ENCODE results near the gene OPCML. TPM values are rescaled to one million over a fixed set of nuclear protein-coding genes. Genes with fewer than 3 reads are reported as not detected.

The OPCML gene
- total and polyA plus RNA-seq, 7 donors, result 0.01 to 0.80 (median 0.07) TPM; not detected in 4

- intact Hi-C loops (cut with DNase I), result no loop called here
- H3K4me3 ChIP-seq, result no peak overlapping the region
- no peak for TF ChIP-seq CTCF (IDR thresholded peaks at IDR 0.05)
- peaks cover 0 to 3% (median 0%) of the 10 kb centered on the region in 3 donors for H3K27me3 ChIP-seq (ENCODE audit: insufficient read depth in 3 of 3, low read length in 2 of 3)
- DNase-seq, result no peak
- H3K9me3 ChIP-seq, result no peaks in the 10 kb centered on the region
- no peaks in the 10 kb centered on the region for H3K4me1 ChIP-seq
- ATAC-seq, result no peak
- no peaks in the 10 kb centered on the region for H3K36me3 ChIP-seq (ENCODE audit: insufficient read depth in 1 of 2, low read depth in 1 of 2)
- H3K27ac ChIP-seq, result no peak overlapping the region
Measured at GRCh38 chr11:133271206-133271605, 261.1 kb downstream of the OPCML start.

GRCh38 chr11:133269267-133269666, 263.0 kb downstream of the OPCML start:
- no peak for ATAC-seq
- intact Hi-C loops (cut with DNase I), result no loop called here
- H3K4me1 ChIP-seq, result no peaks in the 10 kb centered on the region
- no peak overlapping the region for H3K27ac ChIP-seq
- no peak for TF ChIP-seq CTCF (IDR thresholded peaks at IDR 0.05)
- H3K9me3 ChIP-seq, result no peaks in the 10 kb centered on the region
- 83 to 91% (median 87%) methylated on average over 2 of the region's 2 CpGs for WGBS, 3 donors
- no peaks in the 10 kb centered on the region for H3K36me3 ChIP-seq (ENCODE audit: insufficient read depth in 1 of 2, low read depth in 1 of 2)
- H3K4me3 ChIP-seq, result no peak overlapping the region
- peaks cover 0 to 3% (median under 1%) of the 10 kb centered on the region in 3 donors for H3K27me3 ChIP-seq (ENCODE audit: insufficient read depth in 3 of 3, low read length in 2 of 3)
- DNase-seq, result no peak

DNA sequence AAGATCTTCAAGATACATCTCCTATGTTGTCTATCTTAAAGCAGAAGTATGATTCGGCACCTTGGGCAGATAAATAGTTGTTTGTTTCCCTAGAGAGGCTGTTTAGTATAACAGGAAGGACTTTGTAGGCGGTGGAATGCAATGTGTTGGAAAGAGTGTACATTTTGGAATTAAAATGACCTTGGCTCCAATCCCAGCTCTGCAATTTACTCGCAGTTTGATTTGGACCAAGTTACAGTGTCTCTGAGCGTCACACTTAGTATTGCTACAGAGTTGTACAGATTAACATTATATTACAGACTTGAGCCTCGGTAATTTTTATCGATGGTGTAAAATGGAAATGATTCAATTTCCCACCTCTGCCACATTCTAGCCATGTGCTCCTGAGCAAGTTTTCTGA, 265.3 kb downstream of the OPCML start:
- ATAC-seq (no peak), DNase-seq (no peak)
- Histone ChIP-seq H3K4me1 (no peaks in the 10 kb centered on the region), H3K36me3 (ENCODE audit: insufficient read depth in 1 of 2, low read depth in 1 of 2) (no peaks in the 10 kb centered on the region), H3K4me3 (no peak overlapping the region), H3K27ac (no peak overlapping the region), H3K9me3 (no peaks in the 10 kb centered on the region), H3K27me3 (ENCODE audit: insufficient read depth in 3 of 3, low read length in 2 of 3) (peaks cover 0 to 3% (median 2%) of the 10 kb centered on the region in 3 donors)
- intact Hi-C loops (cut with DNase I), result no loop called here
- WGBS, 3 donors, result 26 to 36% (median 34%) methylated on average over 6 of the region's 6 CpGs
- TF ChIP-seq CTCF (IDR thresholded peaks at IDR 0.05), result no peak

GRCh38 chr11:133265530-133266035, 266.7 kb downstream of the OPCML start:
- H3K9me3 ChIP-seq, result no peaks in the 10 kb centered on the region
- H3K4me1 ChIP-seq, result no peaks in the 10 kb centered on the region
- no peak overlapping the region for H3K27ac ChIP-seq
- DNase-seq (no peak), ATAC-seq (no peak)
- no peak for TF ChIP-seq CTCF (IDR thresholded peaks at IDR 0.05)
- H3K4me3 ChIP-seq, result no peak overlapping the region
- H3K36me3 ChIP-seq (ENCODE audit: insufficient read depth in 1 of 2, low read depth in 1 of 2), result no peaks in the 10 kb centered on the region
- 53 to 60% (median 55%) methylated on average over 11 of the region's 11 CpGs for WGBS, 3 donors
- peaks cover 0 to 3% (median 2%) of the 10 kb centered on the region in 3 donors for H3K27me3 ChIP-seq (ENCODE audit: insufficient read depth in 3 of 3, low read length in 2 of 3)
- intact Hi-C loops (cut with DNase I), result no loop called here

DNA sequence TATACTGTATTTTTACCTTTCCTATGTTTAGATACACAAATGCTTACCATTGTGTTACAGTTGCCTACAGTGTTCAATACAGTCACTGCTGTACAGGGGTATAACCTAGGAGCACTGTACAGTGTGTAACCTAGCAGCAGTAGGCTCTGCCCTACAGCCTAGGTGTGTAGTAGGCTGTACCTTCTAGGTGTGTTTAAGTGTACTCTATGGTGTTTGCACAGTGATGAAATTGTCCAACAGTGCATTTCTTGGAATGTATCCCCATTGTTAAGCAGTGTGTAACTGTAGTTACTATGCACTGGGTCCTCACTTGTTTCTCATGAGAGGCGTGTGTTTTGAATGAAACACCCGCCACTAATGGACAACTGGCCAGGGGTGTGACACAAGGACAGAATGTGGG, 269.0 kb downstream of the OPCML start:
- Histone ChIP-seq H3K27me3 (ENCODE audit: insufficient read depth in 3 of 3, low read length in 2 of 3) (peaks cover 0 to 2% (median 0%) of the 10 kb centered on the region in 3 donors), H3K36me3 (ENCODE audit: insufficient read depth in 1 of 2, low read depth in 1 of 2) (no peaks in the 10 kb centered on the region), H3K9me3 (no peaks in the 10 kb centered on the region), H3K4me1 (no peaks in the 10 kb centered on the region), H3K27ac (no peak overlapping the region), H3K4me3 (no peak overlapping the region)
- no peak for ATAC-seq
- 73 to 82% (median 76%) methylated on average over 2 of the region's 2 CpGs for WGBS, 3 donors
- intact Hi-C loops (cut with DNase I), result no loop called here
- no peak for DNase-seq
- no peak for TF ChIP-seq CTCF (IDR thresholded peaks at IDR 0.05)

Measured in psoas muscle (tissue), 8 donors.